Neural crest cell (in vitro differentiated cells): Measurements from ENCODE around the gene SUCNR1. TPM values are rescaled to one million over a fixed set of nuclear protein-coding genes. Genes with fewer than 3 reads are reported as not detected.
A peak's percentile ranks its signal among the peaks of the same experiment; 100 is the strongest.

Experiments
- DNase-seq: peaks from one replicate; pipeline ENCODE4 v3.0.0; 2021; ENCODE audit warnings: low read depth, mixed read lengths, low spot score
- H3K27ac Mint-ChIP-seq: one replicate; pipeline ENCODE4 v1.8.0; 2021; ENCODE audit warnings: mild to moderate bottlenecking, mixed read lengths; ENCODE audit not compliant: unreplicated experiment
- H3K27me3 Mint-ChIP-seq: 2 replicates; pipeline ENCODE4 v1.8.0; 2021; ENCODE audit warnings: low read depth, mild to moderate bottlenecking, mixed read lengths
- H3K36me3 Mint-ChIP-seq: 2 replicates; pipeline ENCODE4 v1.8.0; 2021; ENCODE audit warnings: low read depth, mild to moderate bottlenecking, mixed read lengths
- H3K4me1 Mint-ChIP-seq: 2 replicates; pipeline ENCODE4 v1.8.0; 2021; ENCODE audit warnings: mixed read lengths
- H3K4me3 Mint-ChIP-seq: one replicate; pipeline ENCODE4 v1.8.0; 2021; ENCODE audit warnings: mild to moderate bottlenecking, mixed read lengths
- H3K9me3 Mint-ChIP-seq: 2 replicates; pipeline ENCODE4 v1.8.0; 2021; ENCODE audit warnings: mixed read lengths
- CTCF ChIP-seq: fragments of 200-600 bp; sonication (generic); conservative IDR thresholded peaks from 2 replicates; pipeline ENCODE4 v1.5.0; 2021; ENCODE audit warnings: antibody characterized with exemption, mild to moderate bottlenecking
- long read RNA-seq: library from polyadenylated mRNA; unstranded; transcript quantifications from one replicate; pipeline ENCODE4 v2.0.0, GENCODE V29; 2020
- total RNA-seq: library from RNA; stranded (reverse); gene quantifications from 2 replicates; pipeline ENCODE4 v1.2.1, GENCODE V29; 2021

SUCNR1 gene
- not detected in 2 replicates for total RNA-seq
- long read RNA-seq: 0 reads

- no peak within 1 kb of the TSS for H3K27ac Mint-ChIP-seq
- H3K36me3 Mint-ChIP-seq: no peaks in the 10 kb centered on the region
Measured at GRCh38 chr3:151873398-151873797, at the start of gene SUCNR1. SUCNR1 (plus strand) TSS chr3:151873643; CDS start chr3:151879893, 6,250 bp downstream.

GRCh38 chr3:151827816-151828215, 45.6 kb upstream of the SUCNR1 start:
- H3K4me3 Mint-ChIP-seq: no peak overlapping the region
- peaks cover 4% of the 10 kb centered on the region for H3K36me3 Mint-ChIP-seq
- no peak for DNase-seq
- peaks cover 7% of the 10 kb centered on the region for H3K9me3 Mint-ChIP-seq
- H3K27ac Mint-ChIP-seq: no peak overlapping the region
- no peak for TF ChIP-seq CTCF
- H3K4me1 Mint-ChIP-seq: no peaks in the 10 kb centered on the region
- no peaks in the 10 kb centered on the region for H3K27me3 Mint-ChIP-seq

More at GRCh38 chr3:151873398-151873797, at the start of gene SUCNR1:
- Mint-ChIP-seq H3K9me3 (no peaks in the 10 kb centered on the region), H3K4me3 (no peak within 1 kb of the TSS), H3K27me3 (no peaks in the 10 kb centered on the region), H3K4me1 (peaks cover 12% of the 10 kb centered on the region)
- TF ChIP-seq CTCF: no peak
- no peak for DNase-seq

- no peak overlapping the region for H3K27ac Mint-ChIP-seq
- H3K9me3 Mint-ChIP-seq: no peaks in the 10 kb centered on the region
- H3K36me3 Mint-ChIP-seq: no peaks in the 10 kb centered on the region
- DNase-seq: no peak
- no peak for TF ChIP-seq CTCF
- H3K4me1 Mint-ChIP-seq: peaks cover 13% of the 10 kb centered on the region
- no peak overlapping the region for H3K4me3 Mint-ChIP-seq
- H3K27me3 Mint-ChIP-seq: no peaks in the 10 kb centered on the region
Measured at GRCh38 chr3:151835751-151836525, 37.5 kb upstream of the SUCNR1 start.

GRCh38 chr3:151837057-151837456, 36.4 kb upstream of the SUCNR1 start:
- DNase-seq: no peak
- no peaks in the 10 kb centered on the region for H3K36me3 Mint-ChIP-seq
- H3K27me3 Mint-ChIP-seq: no peaks in the 10 kb centered on the region
- peaks cover 13% of the 10 kb centered on the region for H3K4me1 Mint-ChIP-seq
- no peak overlapping the region for H3K4me3 Mint-ChIP-seq
- H3K9me3 Mint-ChIP-seq: no peaks in the 10 kb centered on the region
- H3K27ac Mint-ChIP-seq: no peak overlapping the region
- no peak for TF ChIP-seq CTCF

GRCh38 chr3:151838574-151839312, 34.7 kb upstream of the SUCNR1 start:
- Mint-ChIP-seq H3K27me3 (no peaks in the 10 kb centered on the region), H3K4me3 (no peak overlapping the region), H3K36me3 (no peaks in the 10 kb centered on the region), H3K4me1 (peaks cover 18% of the 10 kb centered on the region), H3K27ac (no peak overlapping the region), H3K9me3 (no peaks in the 10 kb centered on the region)
- peak; percentile 41 for DNase-seq
- TF ChIP-seq CTCF: peak; percentile 97
